ENCODE results near the gene ZC3H12D. TPM values are rescaled to one million over a fixed set of nuclear protein-coding genes. Genes with fewer than 3 reads are reported as not detected.
A peak's percentile ranks its signal among the peaks of the same experiment; 100 is the strongest.
"Not testable (repeated sequence)": the region's sequence is repeated elsewhere in the genome, so short reads cannot be mapped to it uniquely, and the experiment has no call there.

ZC3H12D gene
- total RNA-seq, 2 donors from 2014 or later, result 0.47 to 1.6 TPM

DNA sequence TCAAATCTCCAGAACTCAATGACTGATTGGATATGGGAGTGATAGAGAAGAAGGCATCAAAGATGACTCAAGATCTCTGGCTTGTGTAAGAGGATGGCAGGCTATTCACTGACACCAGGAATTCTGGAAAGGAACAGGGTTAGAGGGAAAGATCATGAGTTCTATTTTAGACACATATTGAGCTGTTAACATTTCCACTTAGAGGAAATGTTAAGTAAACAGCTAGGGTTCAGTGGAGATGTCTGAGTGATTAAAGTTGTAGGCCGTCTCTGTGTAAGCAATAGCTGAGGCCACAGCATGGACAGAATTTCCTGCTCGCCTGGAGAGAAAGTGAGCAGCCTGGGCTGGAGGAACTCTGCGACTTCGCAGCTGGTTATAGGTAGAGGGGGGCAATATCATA is 21.0 kb downstream of the ZC3H12D start:
- DNase-seq (no peak), ATAC-seq (peak; percentile 20 to 21)
- intact Hi-C loops (cut with DNase I), result no loop called here

GRCh38 chr6:149462712-149463111 is 22.1 kb downstream of the ZC3H12D start:
- ATAC-seq; intact Hi-C loops (cut with DNase I); DNase-seq: not testable (repeated sequence)

DNA sequence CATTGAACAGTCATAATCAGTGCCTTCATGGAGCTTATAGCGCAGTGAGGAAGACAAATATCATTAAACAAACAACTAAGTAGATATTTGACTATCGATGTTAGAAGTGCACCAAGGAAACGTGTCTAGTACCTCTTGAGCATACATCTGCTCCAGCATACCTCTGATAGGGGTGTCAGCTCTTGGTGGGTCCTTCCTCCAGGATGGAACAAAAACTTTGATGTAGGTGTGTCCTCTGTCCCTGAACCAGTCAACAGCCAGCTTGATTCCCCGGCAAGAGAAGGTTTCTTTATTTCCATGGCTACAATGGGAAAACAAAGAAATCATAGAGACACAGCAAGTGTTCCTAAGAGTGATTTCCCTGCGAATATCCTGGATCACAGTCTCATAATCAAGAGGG is 23.1 kb downstream of the ZC3H12D start:
- DNase-seq (no peak), ATAC-seq (no peak)
- intact Hi-C loops (cut with DNase I), result no loop called here

- ATAC-seq; intact Hi-C loops (cut with DNase I): not testable (repeated sequence)
Observed at GRCh38 chr6:149460249-149460648, 24.6 kb downstream of the ZC3H12D start.

GRCh38 chr6:149459761-149460160 is 25.1 kb downstream of the ZC3H12D start:
- intact Hi-C loops (cut with DNase I), result loop anchor here in 1 of 2 donors (10.0 kb wide), 1 partner anchor 55 kb away; no protein-coding TSS in a partner anchor
- DNase-seq (no peak), ATAC-seq (no peak)

More at GRCh38 chr6:149460249-149460648, 24.6 kb downstream of the ZC3H12D start:
- DNase-seq, result not testable (repeated sequence)

- DNase-seq (no peak), ATAC-seq (no peak)
- intact Hi-C loops (cut with DNase I), result loop anchor here in 1 of 2 donors (10.0 kb wide), 1 partner anchor 56 kb away; no protein-coding TSS in a partner anchor
Observed at GRCh38 chr6:149458806-149459205, 26.0 kb downstream of the ZC3H12D start.

- intact Hi-C loops (cut with DNase I), result loop anchor here in 1 of 2 donors (10.0 kb wide), 1 partner anchor 57 kb away; no protein-coding TSS in a partner anchor
- ATAC-seq (no peak), DNase-seq (no peak)
Observed at GRCh38 chr6:149458196-149458595, 26.6 kb downstream of the ZC3H12D start.

- DNase-seq (peak; percentile 53), ATAC-seq (peak; percentile 10 to 24)
- intact Hi-C loops (cut with DNase I), result loop anchor here in 1 of 2 donors (10.0 kb wide), 1 partner anchor 57 kb away; no protein-coding TSS in a partner anchor
Observed at GRCh38 chr6:149457316-149457884, 27.4 kb downstream of the ZC3H12D start.

GRCh38 chr6:149456311-149457021 is 28.3 kb downstream of the ZC3H12D start:
- ATAC-seq, result no peak
- DNase-seq, result no peak
- intact Hi-C loops (cut with DNase I), result loop anchor here in 1 of 2 donors (10.0 kb wide), 1 partner anchor 58 kb away; no protein-coding TSS in a partner anchor

DNA sequence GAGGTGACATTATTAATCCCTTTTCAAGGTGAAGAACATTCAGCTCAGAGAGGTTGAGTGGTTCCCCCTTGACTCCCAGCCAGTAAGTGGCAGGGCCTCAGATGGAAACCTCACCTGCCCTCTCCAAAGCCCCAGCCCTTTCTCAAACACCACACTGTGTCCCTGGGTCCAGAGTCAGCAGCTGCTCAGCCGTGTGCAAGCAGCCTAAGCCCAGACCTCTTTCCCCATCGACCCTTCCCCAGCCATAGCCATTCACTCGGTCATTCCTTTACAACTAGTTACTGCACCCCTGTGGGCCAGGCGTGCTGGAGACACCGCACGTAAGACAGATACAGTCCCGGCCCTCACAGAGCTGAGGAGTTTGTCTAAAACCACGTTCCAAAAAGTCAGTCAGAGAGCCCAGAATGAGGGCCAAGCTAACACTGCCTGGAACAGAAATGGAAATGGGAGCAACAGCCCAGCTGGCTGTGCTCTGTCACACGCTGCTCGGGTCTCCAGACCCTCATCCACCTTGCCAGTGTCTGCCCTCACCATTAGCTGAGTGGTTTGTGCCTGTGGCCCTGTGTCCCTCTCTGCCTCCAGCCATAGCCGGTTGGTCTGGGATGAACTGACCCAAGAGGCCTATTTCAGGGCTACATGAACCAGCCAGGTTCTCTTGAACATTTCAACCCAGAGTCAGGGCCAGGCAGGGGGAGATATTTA is 29.6 kb downstream of the ZC3H12D start:
- peak; percentile 2 for ATAC-seq
- intact Hi-C loops (cut with DNase I), result loop anchor here in 1 of 2 donors (10.0 kb wide), 1 partner anchor 60 kb away; no protein-coding TSS in a partner anchor
- DNase-seq, result no peak

- intact Hi-C loops (cut with DNase I), result loop anchor here in 1 of 2 donors (10.0 kb wide), 1 partner anchor 60 kb away; no protein-coding TSS in a partner anchor
- ATAC-seq, result peak; percentile 88 to 90
Observed at GRCh38 chr6:149454346-149454848, 30.4 kb downstream of the ZC3H12D start.

DNA sequence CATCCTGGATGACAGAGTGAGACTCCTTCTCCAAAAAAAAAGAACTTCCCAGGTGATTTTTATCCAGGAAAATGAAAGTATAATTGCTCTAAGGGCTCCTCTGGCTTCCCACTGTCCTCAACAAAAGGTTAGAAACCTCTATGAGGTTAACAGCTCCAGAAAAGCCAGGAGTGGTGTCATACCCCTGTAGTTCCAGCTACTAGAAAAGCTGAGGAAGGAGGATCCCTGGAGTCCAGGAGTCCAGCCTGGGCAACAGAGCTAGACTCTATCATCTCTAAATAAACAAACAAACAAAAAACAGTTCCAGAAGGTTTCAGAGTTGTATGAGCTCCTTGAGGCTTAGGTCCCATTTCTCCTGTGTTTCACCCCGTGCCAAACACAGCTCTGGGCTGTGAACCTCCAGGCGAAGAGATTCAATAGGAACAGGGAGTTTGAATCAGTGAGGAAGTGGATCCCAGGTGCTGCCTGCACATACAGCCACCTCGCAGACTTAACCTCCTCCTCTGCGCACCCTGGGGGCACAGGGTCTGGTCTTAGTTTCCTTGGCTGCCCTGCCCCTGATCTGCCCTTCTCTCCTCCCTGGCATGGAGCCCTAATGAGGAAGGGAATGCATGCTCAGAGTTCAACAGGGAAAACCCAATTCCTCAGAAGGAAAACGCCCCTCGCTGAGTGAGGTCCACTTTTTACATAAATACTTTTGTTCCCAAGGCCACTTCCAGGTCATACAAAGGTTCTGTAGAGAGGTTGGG is 31.0 kb downstream of the ZC3H12D start:
- intact Hi-C loops (cut with DNase I), result loop anchor here in 1 of 2 donors (10.0 kb wide), 1 partner anchor 61 kb away; no protein-coding TSS in a partner anchor
- ATAC-seq (no peak), DNase-seq (no peak)

More at GRCh38 chr6:149454346-149454848, 30.4 kb downstream of the ZC3H12D start:
- peak; percentile 97 for DNase-seq

DNA sequence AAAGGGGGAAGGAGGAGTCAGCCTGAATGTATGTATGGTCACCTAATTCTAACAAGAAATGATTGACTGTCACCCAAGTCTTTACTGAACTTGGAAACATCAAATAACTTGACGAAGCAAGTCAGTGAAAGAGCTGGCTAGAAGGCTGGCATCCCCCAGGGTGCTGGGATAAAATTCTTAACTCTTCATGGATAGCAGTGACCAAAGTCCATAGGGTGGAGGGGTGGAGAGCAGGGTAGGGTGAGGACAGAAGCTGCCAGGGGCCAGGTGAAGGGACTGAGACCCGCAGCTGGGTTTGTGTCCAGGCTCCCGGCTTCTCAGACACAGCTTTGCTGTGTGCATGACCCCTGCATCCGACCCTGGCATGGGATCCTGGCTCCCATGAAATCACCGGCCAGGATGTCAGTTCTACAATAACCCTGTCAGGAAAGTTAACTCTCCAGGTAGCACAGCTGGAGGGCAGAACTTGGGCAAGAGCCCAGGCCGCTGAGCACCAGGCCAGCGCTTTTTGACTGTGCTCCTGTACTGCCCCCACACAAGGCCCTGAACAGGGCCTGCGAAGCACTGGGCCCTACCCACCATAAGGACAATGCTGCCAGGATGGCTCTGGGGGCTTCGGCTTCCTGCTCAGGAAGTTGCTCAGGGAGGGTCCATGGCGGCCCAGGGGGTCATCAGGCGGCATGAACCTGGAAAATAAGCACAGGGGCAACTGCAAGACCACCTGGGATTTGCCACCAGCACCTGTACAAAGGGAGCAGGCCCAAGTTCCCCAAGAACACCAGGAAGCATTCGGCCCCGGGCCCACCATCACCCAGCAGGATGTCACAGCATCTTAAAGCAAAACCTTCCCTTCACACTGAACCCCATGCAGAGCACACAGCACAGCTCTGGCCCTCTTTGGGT is 32.5 kb downstream of the ZC3H12D start:
- intact Hi-C loops (cut with DNase I), result loop anchor here in 1 of 2 donors (10.0 kb wide), 1 partner anchor 63 kb away; no protein-coding TSS in a partner anchor
- no peak for DNase-seq
- no peak for ATAC-seq

DNA sequence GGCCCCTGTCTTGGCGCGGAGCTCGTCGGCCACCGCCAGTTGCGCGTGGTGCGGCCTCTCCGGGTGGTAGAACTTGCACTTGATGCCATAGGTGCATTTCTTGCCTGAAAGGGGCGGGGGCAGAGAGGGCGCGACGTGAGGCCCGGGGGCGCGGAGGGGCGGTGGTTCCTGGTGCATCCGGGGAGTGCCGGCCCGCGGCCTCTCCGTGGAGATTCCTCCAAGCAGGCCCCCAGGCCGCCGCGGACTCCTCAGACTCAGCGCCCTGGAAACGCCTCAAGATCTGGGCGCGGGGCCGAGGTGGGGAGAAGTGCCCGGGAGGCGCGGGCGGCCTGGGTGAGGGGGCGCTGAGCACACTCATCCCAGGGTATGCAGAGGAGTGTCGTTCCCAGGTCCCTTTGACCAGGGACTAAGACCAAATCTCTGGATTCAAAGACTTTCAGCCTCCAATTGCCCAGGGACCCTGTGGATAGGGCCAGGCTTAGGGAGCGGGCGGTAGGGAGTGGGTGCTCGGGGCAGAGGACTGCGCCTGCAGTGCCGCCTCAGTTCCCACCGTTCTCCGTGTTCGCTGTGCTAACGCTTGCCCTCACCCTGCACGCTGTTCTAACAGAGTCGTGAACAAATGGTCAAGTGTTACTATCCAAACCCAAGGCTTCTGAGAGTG is 33.3 kb downstream of the ZC3H12D start:
- DNase-seq (no peak), ATAC-seq (peak; percentile 2 to 3)
- intact Hi-C loops (cut with DNase I), result loop anchor here in 1 of 2 donors (10.0 kb wide), 1 partner anchor 63 kb away; no protein-coding TSS in a partner anchor

DNA sequence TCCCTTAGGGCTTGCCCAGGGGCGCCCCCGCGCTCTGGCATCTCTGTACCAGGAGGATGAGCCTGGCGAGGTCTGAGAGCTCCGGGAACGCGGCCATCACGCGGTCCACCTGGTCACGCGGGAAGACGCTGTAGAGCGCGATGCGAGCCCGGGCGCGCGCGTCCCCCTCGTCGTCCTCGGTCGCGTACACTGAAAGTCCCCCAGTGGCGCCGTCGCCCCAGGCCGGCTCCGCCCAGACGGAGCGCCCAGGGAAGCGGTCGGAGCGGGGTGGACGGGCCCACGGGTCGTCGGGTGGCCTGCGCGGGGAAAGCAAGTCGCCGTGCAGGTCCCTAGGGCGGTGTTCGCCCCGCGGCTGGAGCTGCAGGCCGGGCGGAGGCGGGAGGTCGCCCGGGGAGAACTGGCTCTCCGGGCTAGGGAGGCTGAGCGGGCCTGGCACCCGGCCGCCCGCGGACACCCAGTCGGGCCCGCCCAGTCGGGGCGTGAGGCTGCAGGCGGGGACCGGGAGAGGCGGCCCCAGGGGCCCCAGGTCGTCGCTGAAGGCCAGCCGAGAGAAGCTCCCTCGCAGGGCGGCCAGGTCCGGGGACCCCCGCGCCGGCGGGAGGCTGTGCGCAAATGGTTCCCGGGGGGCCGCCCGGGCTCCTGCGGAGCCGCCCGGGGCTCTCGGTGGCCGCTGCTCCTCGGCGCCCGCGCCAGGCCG is 34.0 kb downstream of the ZC3H12D start:
- intact Hi-C loops (cut with DNase I), result loop anchor here in 1 of 2 donors (10.0 kb wide), 1 partner anchor 64 kb away; no protein-coding TSS in a partner anchor
- DNase-seq, result peak; percentile 54
- ATAC-seq, result peak; percentile 13 to 38
